OCI-LY1 (cell line): ENCODE results near the gene CTSC.

ENCODE experiments used
- H2AFZ ChIP-seq: fragments of 200-600 bp; sonication (generic), shearing (Covaris generic); 2 replicates; pipeline ENCODE4 v1.6.0; 2014; ENCODE audit warnings: antibody characterized with exemption, mild to moderate bottlenecking, low read length
- H3F3A ChIP-seq: fragments of 200-600 bp; sonication (generic), shearing (Covaris generic); 2 replicates; pipeline ENCODE4 v1.6.0; 2014; ENCODE audit warnings: mild to moderate bottlenecking, antibody characterized with exemption, low read length, moderate library complexity; ENCODE audit not compliant: insufficient read depth
- H3K27ac ChIP-seq: fragments of 200-600 bp; sonication (generic); 2 replicates; pipeline ENCODE4 v1.5.1; 2014; ENCODE audit warnings: low read length, mixed run types, mild to moderate bottlenecking, low read depth; ENCODE audit not compliant: poor library complexity, severe bottlenecking
- H3K27me3 ChIP-seq: fragments of 200-600 bp; sonication (generic); 2 replicates; pipeline ENCODE4 v1.6.0; 2014; ENCODE audit warnings: antibody characterized with exemption, mild to moderate bottlenecking, low read length, moderate library complexity; ENCODE audit not compliant: insufficient read depth
- H3K36me3 ChIP-seq: fragments of 200-600 bp; sonication (generic); 2 replicates; pipeline ENCODE4 v1.6.1; 2014; ENCODE audit warnings: mild to moderate bottlenecking, antibody characterized with exemption, low read length, moderate library complexity, mixed read lengths; ENCODE audit not compliant: insufficient read depth
- H3K4me1 ChIP-seq: fragments of 200-600 bp; sonication (generic); 2 replicates; pipeline ENCODE4 v1.5.1; 2014; ENCODE audit warnings: mild to moderate bottlenecking, low read length, moderate library complexity; ENCODE audit not compliant: insufficient read depth, severe bottlenecking
- H3K4me2 ChIP-seq: fragments of 200-600 bp; sonication (generic), shearing (Covaris generic); 2 replicates; pipeline ENCODE4 v1.6.1; 2014; ENCODE audit warnings: low read length
- H3K4me3 ChIP-seq: fragments of 200-600 bp; sonication (generic); 2 replicates; pipeline ENCODE4 v1.5.1; 2014; ENCODE audit warnings: low read length, low read depth, mild to moderate bottlenecking, mixed read lengths; ENCODE audit not compliant: poor library complexity, severe bottlenecking
- H3K79me2 ChIP-seq: fragments of 200-600 bp; shearing (Covaris generic); 2 replicates; pipeline ENCODE4 v1.6.1; 2016; ENCODE audit warnings: mixed run types, low read length, mixed read lengths; ENCODE audit not compliant: insufficient read depth
- H3K9ac ChIP-seq: fragments of 200-600 bp; sonication (generic), shearing (Covaris generic); 2 replicates; pipeline ENCODE4 v1.6.1; 2014; ENCODE audit warnings: mild to moderate bottlenecking, low read length, mixed read lengths
- H3K9me2 ChIP-seq: fragments of 200-600 bp; sonication (generic), shearing (Covaris generic); 2 replicates; pipeline ENCODE4 v1.6.1; 2014; ENCODE audit warnings: low read depth, mild to moderate bottlenecking, low read length, mixed read lengths
- H3K9me3 ChIP-seq: fragments of 200-600 bp; shearing (Covaris generic); 2 replicates; pipeline ENCODE4 v1.6.1; 2014; ENCODE audit warnings: low read length, mixed read lengths
- H4K20me1 ChIP-seq: fragments of 200-600 bp; sonication (generic), shearing (Covaris generic); 2 replicates; pipeline ENCODE4 v1.6.0; 2016; ENCODE audit warnings: mild to moderate bottlenecking, low read length; ENCODE audit not compliant: insufficient read depth
- EZH2 ChIP-seq: fragments of 200-600 bp; sonication (generic), shearing (Covaris generic); IDR thresholded peaks from 2 replicates; pipeline ENCODE4 v1.8.0; 2017; ENCODE audit warnings: borderline replicate concordance, mixed run types, mild to moderate bottlenecking, antibody characterized with exemption, low read length, moderate library complexity, mixed read lengths
- TF ChIP-seq, protein P1 (sequence below): fragments of 200-600 bp; sonication (generic), shearing (Covaris generic); IDR thresholded peaks from 2 replicates; pipeline ENCODE4 v1.5.1; 2017; ENCODE audit warnings: mild to moderate bottlenecking, antibody characterized with exemption, low read length, moderate library complexity, mixed read lengths

The CTSC gene

DNA sequence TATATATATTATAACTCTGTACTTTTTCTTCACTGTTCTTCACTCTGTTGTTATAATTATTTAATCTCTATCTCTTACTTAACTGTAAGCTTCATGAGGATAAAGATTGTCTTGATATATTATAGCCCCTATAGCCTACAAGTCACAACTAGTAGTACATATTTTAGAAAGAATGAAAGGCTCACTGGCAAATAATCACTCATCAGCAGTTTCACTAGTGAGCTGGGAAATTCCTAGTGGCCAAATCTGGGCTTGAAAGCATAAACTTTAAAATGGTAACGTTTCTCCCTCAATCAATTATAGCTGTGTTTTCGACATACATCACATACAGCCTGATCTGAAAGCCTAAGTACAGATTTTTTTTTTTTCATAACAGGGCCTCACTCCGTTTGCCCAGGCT lies 42.5 kb downstream of the CTSC start:
- no peak overlapping the region for H3K27ac ChIP-seq
- H3K4me1 ChIP-seq: no peaks in the 10 kb centered on the region
- no peaks in the 10 kb centered on the region for H3K79me2 ChIP-seq
- H3F3A ChIP-seq: no peaks in the 10 kb centered on the region
- no peak overlapping the region for H2AFZ ChIP-seq
- no peak overlapping the region for H3K9ac ChIP-seq
- no peak overlapping the region for H3K4me3 ChIP-seq
- H3K27me3 ChIP-seq: no peaks in the 10 kb centered on the region
- TF ChIP-seq, protein P1, sequence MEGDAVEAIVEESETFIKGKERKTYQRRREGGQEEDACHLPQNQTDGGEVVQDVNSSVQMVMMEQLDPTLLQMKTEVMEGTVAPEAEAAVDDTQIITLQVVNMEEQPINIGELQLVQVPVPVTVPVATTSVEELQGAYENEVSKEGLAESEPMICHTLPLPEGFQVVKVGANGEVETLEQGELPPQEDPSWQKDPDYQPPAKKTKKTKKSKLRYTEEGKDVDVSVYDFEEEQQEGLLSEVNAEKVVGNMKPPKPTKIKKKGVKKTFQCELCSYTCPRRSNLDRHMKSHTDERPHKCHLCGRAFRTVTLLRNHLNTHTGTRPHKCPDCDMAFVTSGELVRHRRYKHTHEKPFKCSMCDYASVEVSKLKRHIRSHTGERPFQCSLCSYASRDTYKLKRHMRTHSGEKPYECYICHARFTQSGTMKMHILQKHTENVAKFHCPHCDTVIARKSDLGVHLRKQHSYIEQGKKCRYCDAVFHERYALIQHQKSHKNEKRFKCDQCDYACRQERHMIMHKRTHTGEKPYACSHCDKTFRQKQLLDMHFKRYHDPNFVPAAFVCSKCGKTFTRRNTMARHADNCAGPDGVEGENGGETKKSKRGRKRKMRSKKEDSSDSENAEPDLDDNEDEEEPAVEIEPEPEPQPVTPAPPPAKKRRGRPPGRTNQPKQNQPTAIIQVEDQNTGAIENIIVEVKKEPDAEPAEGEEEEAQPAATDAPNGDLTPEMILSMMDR: no peak
- TF ChIP-seq EZH2: no peak
- H3K9me3 ChIP-seq: no peaks in the 10 kb centered on the region
- H3K4me2 ChIP-seq: no peak overlapping the region
- no peaks in the 10 kb centered on the region for H4K20me1 ChIP-seq
- H3K36me3 ChIP-seq: peaks cover 49% of the 10 kb centered on the region
- H3K9me2 ChIP-seq: no peaks in the 10 kb centered on the region

DNA sequence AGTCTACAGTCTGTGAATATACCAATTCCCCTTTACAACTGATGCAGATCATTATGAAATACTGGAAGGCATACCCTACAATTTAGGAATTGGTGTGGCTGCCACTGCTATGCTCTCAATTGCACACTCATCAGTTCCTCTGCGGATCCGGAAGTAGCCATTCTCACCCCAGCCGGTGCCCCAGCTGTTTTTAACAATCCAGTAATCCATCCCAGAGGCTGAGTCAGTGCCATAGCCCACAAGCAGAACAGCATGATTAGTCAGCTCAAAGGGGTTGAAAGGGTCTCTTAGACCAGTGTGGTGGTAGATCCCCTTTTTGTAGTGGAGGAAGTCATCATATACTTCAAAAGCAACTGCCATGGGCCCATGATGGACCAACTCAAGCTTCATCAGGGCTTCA lies 43.6 kb downstream of the CTSC start:
- H3K4me2 ChIP-seq: no peak overlapping the region
- H2AFZ ChIP-seq: no peak overlapping the region
- no peaks in the 10 kb centered on the region for H4K20me1 ChIP-seq
- no peaks in the 10 kb centered on the region for H3K27me3 ChIP-seq
- H3K27ac ChIP-seq: no peak overlapping the region
- H3K9ac ChIP-seq: no peak overlapping the region
- peaks cover 41% of the 10 kb centered on the region for H3K36me3 ChIP-seq
- no peak overlapping the region for H3K4me3 ChIP-seq
- TF ChIP-seq, protein P1: no peak
- TF ChIP-seq EZH2: no peak
- H3F3A ChIP-seq: no peaks in the 10 kb centered on the region
- H3K4me1 ChIP-seq: no peaks in the 10 kb centered on the region
- H3K9me2 ChIP-seq: no peaks in the 10 kb centered on the region
- no peaks in the 10 kb centered on the region for H3K79me2 ChIP-seq
- no peaks in the 10 kb centered on the region for H3K9me3 ChIP-seq

DNA sequence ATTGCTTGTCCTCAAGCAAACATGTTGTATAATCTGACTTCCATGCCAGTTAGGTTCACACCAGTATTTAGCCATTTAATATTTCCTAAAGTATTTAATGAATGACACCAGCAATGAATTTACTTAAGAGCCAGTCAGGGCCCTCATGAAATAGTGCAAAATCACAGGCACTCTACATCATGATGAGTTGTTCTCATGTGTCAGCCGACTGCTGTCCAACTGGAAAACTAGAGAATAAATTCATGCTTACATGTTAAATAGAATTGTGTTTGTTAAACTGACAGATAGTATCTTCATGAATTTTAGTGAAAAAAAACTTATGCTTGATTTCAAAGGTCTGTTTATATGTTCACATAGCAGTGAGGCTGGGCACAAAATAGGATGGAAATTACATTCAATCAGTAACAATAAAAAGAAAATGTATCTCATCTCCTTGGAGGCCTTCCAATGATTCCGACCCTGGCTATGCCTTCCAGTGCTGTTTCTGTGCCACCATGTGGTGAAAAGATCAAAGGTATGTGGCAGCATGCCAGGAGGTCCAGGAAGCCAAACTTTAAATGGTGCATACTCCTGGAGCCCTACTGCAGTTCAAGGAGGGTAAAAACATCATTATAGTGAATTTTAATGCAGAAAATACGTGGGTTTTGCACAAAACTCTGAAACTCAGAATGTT lies 45.2 kb downstream of the CTSC start:
- H3K27ac ChIP-seq: no peak overlapping the region

More for the DNA sequence above, 45.2 kb downstream of the CTSC start:
- Histone ChIP-seq H3K4me2 (no peak overlapping the region), H3K4me3 (no peak overlapping the region), H3K79me2 (no peaks in the 10 kb centered on the region), H3K9me2 (no peaks in the 10 kb centered on the region), H3K9me3 (no peaks in the 10 kb centered on the region), H3K27me3 (no peaks in the 10 kb centered on the region), H4K20me1 (no peaks in the 10 kb centered on the region), H3K4me1 (no peaks in the 10 kb centered on the region), H3F3A (no peaks in the 10 kb centered on the region), H3K9ac (no peak overlapping the region), H3K36me3 (peaks cover 55% of the 10 kb centered on the region), H2AFZ (no peak overlapping the region)
- no peak for TF ChIP-seq EZH2
- TF ChIP-seq, protein P1: no peak
